Endothelial cell of umbilical vein (primary cell): ENCODE results near the gene DMD. TPM values are rescaled to one million over a fixed set of nuclear protein-coding genes. Genes with fewer than 3 reads are reported as not detected.

Source experiments
- BruUV-seq: library from RNA; stranded (reverse); fragments of 400-500 nt; replicated peaks from 2 replicates; lab custom pipeline; 2021; lab: Mats Ljungman, UMichigan
- CTCF ChIA-PET: fragments of 300-600, 350-600 bp; sonication (Branson Sonifier 250); formaldehyde crosslinking; loops from one replicate; lab custom pipeline; 2021; ENCODE audit warnings: antibody characterized with exemption, inconsistent platforms; lab: Charles Lee
- POLR2A ChIA-PET: fragments of 300-600, 350-600 bp; sonication (Branson Sonifier 250); formaldehyde crosslinking; loops from one replicate; lab custom pipeline; 2021; ENCODE audit warnings: antibody characterized with exemption, inconsistent platforms; lab: Charles Lee
- DNase-seq: peaks from one replicate; pipeline ENCODE4 v3.0.0-alpha.2; 2011; ENCODE audit warnings: low read depth, low spot score
- FAIRE-seq: peaks from 2 replicates; lab custom pipeline; 2011; peaks lifted over from hg19 to GRCh38; lab: Jason Lieb, UNC
- H2AFZ ChIP-seq: 2 replicates; pipeline ENCODE4 v1.6.0; 2012; ENCODE audit warnings: low read depth, low read length, control low read depth, inconsistent platforms
- H3K27ac ChIP-seq: 2 replicates; pipeline ENCODE4 v1.5.1; 2011; ENCODE audit warnings: low read depth, mild to moderate bottlenecking, control low read depth, low read length, moderate library complexity; ENCODE audit not compliant: insufficient read depth
- H3K27me3 ChIP-seq, 2 experiments: 2 replicates each; pipeline versions ENCODE4 v1.6.0 to v1.6.1; 2011; ENCODE audit warnings: low read length in 2 of 2, mixed read lengths in 1 of 2; ENCODE audit not compliant: control insufficient read depth in 2 of 2, insufficient read depth in 2 of 2
- H3K36me3 ChIP-seq, 2 experiments: 2 replicates in 1 of 2; 3 replicates in 1 of 2; pipeline ENCODE4 v1.5.1; 2011; ENCODE audit warnings: low read length in 2 of 2, mild to moderate bottlenecking in 1 of 2, moderate library complexity in 1 of 2; ENCODE audit not compliant: control insufficient read depth in 2 of 2, insufficient read depth in 2 of 2; ENCODE audit errors: extremely low read depth in 1 of 2
- H3K4me1 ChIP-seq: 3 replicates; pipeline ENCODE4 v1.5.1; 2011; ENCODE audit warnings: mild to moderate bottlenecking, low read length; ENCODE audit not compliant: control insufficient read depth, insufficient read depth; ENCODE audit errors: extremely low read depth
- H3K4me2 ChIP-seq: 2 replicates; pipeline ENCODE4 v1.6.1; 2011; ENCODE audit warnings: low read length, control low read depth, mixed read lengths; ENCODE audit not compliant: insufficient read depth
- H3K4me3 ChIP-seq, 3 experiments: fragments of 200-600 bp in 1 of 3; sonication (generic), shearing (Covaris generic) in 1 of 3; replicated peaks in 1 of 3; 2 replicates each; pipeline ENCODE4 v1.5.1; 2011 to 2016; ENCODE audit warnings: control low read depth in 3 of 3, low read length in 3 of 3, mild to moderate bottlenecking in 2 of 3, inconsistent platforms in 1 of 3, low read depth in 1 of 3, moderate library complexity in 1 of 3; ENCODE audit not compliant: insufficient read depth in 1 of 3
- H3K79me2 ChIP-seq: 2 replicates; pipeline ENCODE4 v1.6.0; 2012; ENCODE audit warnings: low read length, inconsistent platforms; ENCODE audit not compliant: control insufficient read depth, insufficient read depth
- H3K9ac ChIP-seq: replicated peaks from 2 replicates; pipeline ENCODE3; 2011; ENCODE audit warnings: low read length, control low read depth; ENCODE audit not compliant: insufficient read depth; ENCODE audit errors: extremely low read depth
- H3K9me1 ChIP-seq: replicated peaks from 3 replicates; pipeline ENCODE4 v1.6.0; 2011; ENCODE audit warnings: mild to moderate bottlenecking, low read length; ENCODE audit not compliant: control insufficient read depth, insufficient read depth; ENCODE audit errors: extremely low read depth
- H3K9me3 ChIP-seq: replicated peaks from 2 replicates; pipeline ENCODE4 v1.5.1; 2012; ENCODE audit warnings: low read length, inconsistent platforms; ENCODE audit not compliant: control insufficient read depth, insufficient read depth
- H4K20me1 ChIP-seq: replicated peaks from 2 replicates; pipeline ENCODE3; 2011; ENCODE audit warnings: mild to moderate bottlenecking, low read length; ENCODE audit not compliant: control insufficient read depth, insufficient read depth; ENCODE audit errors: extremely low read depth
- EZH2 ChIP-seq: IDR thresholded peaks from 2 replicates; pipeline ENCODE4 v1.6.1; 2012; ENCODE audit warnings: borderline replicate concordance, low read depth, mild to moderate bottlenecking, moderate library complexity, low read length, inconsistent platforms; ENCODE audit not compliant: severe bottlenecking
- FOS ChIP-seq: IDR thresholded peaks from 2 replicates; pipeline ENCODE4 v1.6.1; 2011; ENCODE audit warnings: mild to moderate bottlenecking, low read length, moderate library complexity, borderline replicate concordance; ENCODE audit not compliant: insufficient read depth
- GATA2 ChIP-seq: IDR thresholded peaks from 2 replicates; pipeline ENCODE4 v1.7.0; 2011; ENCODE audit warnings: low read depth, mild to moderate bottlenecking, moderate library complexity, mixed read lengths, low read length; ENCODE audit not compliant: insufficient read length, insufficient read depth
- JUN ChIP-seq: IDR thresholded peaks from 2 replicates; pipeline ENCODE4 v1.6.1; 2011; ENCODE audit warnings: borderline replicate concordance, low read depth; ENCODE audit not compliant: insufficient read length, insufficient read depth
- MYC ChIP-seq: IDR thresholded peaks from one replicate; pipeline ENCODE4 v1.6.1; 2011; ENCODE audit warnings: mild to moderate bottlenecking, low read depth, low read length
- POLR2A ChIP-seq: IDR thresholded peaks from 2 replicates; pipeline ENCODE4 v1.6.1; 2012; ENCODE audit warnings: low read depth, mild to moderate bottlenecking, control low read depth, low read length
- POLR2AphosphoS5 ChIP-seq: IDR thresholded peaks from 2 replicates; pipeline ENCODE4 v1.6.1; 2012; ENCODE audit warnings: low read depth, mild to moderate bottlenecking, control low read depth, low read length, moderate library complexity; ENCODE audit not compliant: insufficient read depth
- dilution Hi-C: fragments of 300-500 bp; cut with MboI; formaldehyde crosslinking; loops from one replicate; pipeline ENCODE4 v1.15.0; 2019; ENCODE audit warnings: low sequenced_read_pairs; ENCODE audit not compliant: extremely low pct_ligation_motif_present
- intact Hi-C: fragments of 100-400 bp; cut with micrococcal nuclease; formaldehyde crosslinking; loops from one replicate; pipeline ENCODE4 v1.10.0; 2022
- polyA plus RNA-seq, 4 experiments: library from polyadenylated mRNA; depleted of rRNA in 3 of 4; stranded (reverse) in 3 of 4; unstranded in 1 of 4; fragments of >200 nt; gene quantifications; 2 replicates each; pipeline versions ENCODE4 v1.2.1 to v1.2.3, GENCODE V29; 2011 to 2012; ENCODE audit warnings: missing spikeins in 1 of 4
- total RNA-seq: library from RNA; stranded (reverse); gene quantifications from 2 replicates; pipeline ENCODE4 v1.2.3, GENCODE V29; 2021
- TF ChIP-seq, protein P1 (sequence below): IDR thresholded peaks from 2 replicates; pipeline ENCODE4 v1.6.1; 2011; ENCODE audit not compliant: insufficient read depth, insufficient read length
- TF ChIP-seq, protein P2 (sequence below), 2 donors: IDR thresholded peaks; 1 replicate in 1 of 2; 2 replicates in 1 of 2; pipeline ENCODE4 v1.5.1; 2011; ENCODE audit warnings: low read length in 2 of 2, mild to moderate bottlenecking in 2 of 2, moderate library complexity in 2 of 2, control low read depth in 1 of 2, inconsistent platforms in 1 of 2, low read depth in 1 of 2; ENCODE audit not compliant: insufficient read depth in 1 of 2; ENCODE audit errors: extremely low read depth in 1 of 2

DMD gene
- total and polyA plus RNA-seq, 2 donors (not counting 3 experiments of a cell fraction or from before 2014, with no cell fraction given): 7.3 to 9.0 TPM

DNA sequence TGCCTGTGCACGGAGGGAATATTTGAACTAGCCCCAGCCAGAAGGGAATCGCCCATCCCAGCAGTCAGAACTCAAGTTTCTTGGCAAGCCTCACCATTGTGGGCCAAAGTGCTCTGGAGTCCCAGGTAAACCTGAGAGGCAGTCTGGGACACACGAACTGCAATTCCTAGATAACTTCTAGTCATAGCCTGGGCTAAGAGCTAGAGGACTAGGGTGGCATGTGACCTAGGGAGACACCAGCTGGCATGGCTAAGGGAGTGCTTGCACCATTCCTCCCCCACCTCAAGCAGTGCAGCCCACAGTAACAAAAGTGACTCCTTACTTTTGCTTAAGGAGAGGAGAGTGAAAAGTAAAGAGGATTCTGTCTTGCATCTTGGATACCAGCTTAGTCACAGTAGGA is 935.2 kb downstream of the DMD start:
- Histone ChIP-seq H3K4me2 (no peak overlapping the region), H3K27me3 (no peaks in the 10 kb centered on the region), H3K79me2 (no peaks in the 10 kb centered on the region), H3K9me3 (no peaks in the 10 kb centered on the region), H4K20me1 (no peaks in the 10 kb centered on the region), H3K4me1 (no peaks in the 10 kb centered on the region), H3K4me3 (no peak overlapping the region), H3K9me1 (no peaks in the 10 kb centered on the region), H3K27ac (no peak overlapping the region), H3K36me3 (no peaks in the 10 kb centered on the region), H2AFZ (no peak overlapping the region), H3K9ac (no peak overlapping the region)
- DNase-seq (no peak), FAIRE-seq (no peak)
- TF ChIP-seq, protein P1, sequence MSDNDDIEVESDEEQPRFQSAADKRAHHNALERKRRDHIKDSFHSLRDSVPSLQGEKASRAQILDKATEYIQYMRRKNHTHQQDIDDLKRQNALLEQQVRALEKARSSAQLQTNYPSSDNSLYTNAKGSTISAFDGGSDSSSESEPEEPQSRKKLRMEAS: no peak
- TF ChIP-seq POLR2A (no peak), FOS (no peak), POLR2AphosphoS5 (no peak), EZH2 (no peak), MYC (no peak), JUN (no peak), GATA2 (no peak)
- TF ChIP-seq, protein P2, sequence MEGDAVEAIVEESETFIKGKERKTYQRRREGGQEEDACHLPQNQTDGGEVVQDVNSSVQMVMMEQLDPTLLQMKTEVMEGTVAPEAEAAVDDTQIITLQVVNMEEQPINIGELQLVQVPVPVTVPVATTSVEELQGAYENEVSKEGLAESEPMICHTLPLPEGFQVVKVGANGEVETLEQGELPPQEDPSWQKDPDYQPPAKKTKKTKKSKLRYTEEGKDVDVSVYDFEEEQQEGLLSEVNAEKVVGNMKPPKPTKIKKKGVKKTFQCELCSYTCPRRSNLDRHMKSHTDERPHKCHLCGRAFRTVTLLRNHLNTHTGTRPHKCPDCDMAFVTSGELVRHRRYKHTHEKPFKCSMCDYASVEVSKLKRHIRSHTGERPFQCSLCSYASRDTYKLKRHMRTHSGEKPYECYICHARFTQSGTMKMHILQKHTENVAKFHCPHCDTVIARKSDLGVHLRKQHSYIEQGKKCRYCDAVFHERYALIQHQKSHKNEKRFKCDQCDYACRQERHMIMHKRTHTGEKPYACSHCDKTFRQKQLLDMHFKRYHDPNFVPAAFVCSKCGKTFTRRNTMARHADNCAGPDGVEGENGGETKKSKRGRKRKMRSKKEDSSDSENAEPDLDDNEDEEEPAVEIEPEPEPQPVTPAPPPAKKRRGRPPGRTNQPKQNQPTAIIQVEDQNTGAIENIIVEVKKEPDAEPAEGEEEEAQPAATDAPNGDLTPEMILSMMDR (IDR thresholded peaks at IDR 0.05; ENCODE audit: extremely low read depth in 1 of 2, insufficient read depth in 1 of 2, low read depth in 1 of 2, low read length in 2 of 2): no peak
- dilution Hi-C loops: no loop called here
- no TSS peak for BruUV-seq
- ChIA-PET POLR2A (no interaction called here), CTCF (no interaction called here)
- intact Hi-C loops: no loop called here
